Measurements from ENCODE around the gene ADNP. TPM values are rescaled to one million over a fixed set of nuclear protein-coding genes. Genes with fewer than 3 reads are reported as not detected.
A peak's percentile ranks its signal among the peaks of the same experiment; 100 is the strongest.

The ADNP gene
- polyA plus RNA-seq, 2 of the 4 experiments (the other 2 are of a cell fraction), result 36.7 to 37.2 TPM

GRCh38 chr20:50903353-50904051 lies 27.7 kb downstream of the ADNP start:
- FAIRE-seq (no peak), DNase-seq (ENCODE audit: low read depth in 1 of 2, low spot score in 1 of 2) (no peak), ATAC-seq (no peak)
- Histone ChIP-seq H3K27ac (no peak overlapping the region), H3K9me3 (no peaks in the 10 kb centered on the region), H3K4me3 (no peak overlapping the region), H3K4me2 (no peak overlapping the region), H3K4me1 (no peaks in the 10 kb centered on the region)
- TF ChIP-seq CTCF (IDR thresholded peaks at IDR 0.05) (no peak), MAX (IDR thresholded peaks at IDR 0.05) (no peak), NFE2L2 (conservative IDR thresholded peaks at IDR 0.05; ENCODE audit: low read length) (no peak), RCOR1 (IDR thresholded peaks at IDR 0.05; ENCODE audit: low read depth, low read length) (no peak), SREBF2 (IDR thresholded peaks at IDR 0.05) (no peak), NR3C1 (IDR thresholded peaks at IDR 0.05) (no peak), HEYL (CRISPR knock-in tag; IDR thresholded peaks at IDR 0.05) (no peak), FOXS1 (CRISPR knock-in tag; IDR thresholded peaks at IDR 0.05) (no peak), EHF (CRISPR knock-in tag; IDR thresholded peaks at IDR 0.05) (no peak)
- POLR2A ChIA-PET, result no interaction called here
- WGBS (ENCODE audit: missing lambda C conversion rate), result 93% methylated on average over 8 of the region's 8 CpGs
- CTCF ChIA-PET, result interaction anchor here (2.2 kb wide), 1 partner anchor 26 kb away, joined by 14 read pairs; no protein-coding TSS in a partner anchor

DNA sequence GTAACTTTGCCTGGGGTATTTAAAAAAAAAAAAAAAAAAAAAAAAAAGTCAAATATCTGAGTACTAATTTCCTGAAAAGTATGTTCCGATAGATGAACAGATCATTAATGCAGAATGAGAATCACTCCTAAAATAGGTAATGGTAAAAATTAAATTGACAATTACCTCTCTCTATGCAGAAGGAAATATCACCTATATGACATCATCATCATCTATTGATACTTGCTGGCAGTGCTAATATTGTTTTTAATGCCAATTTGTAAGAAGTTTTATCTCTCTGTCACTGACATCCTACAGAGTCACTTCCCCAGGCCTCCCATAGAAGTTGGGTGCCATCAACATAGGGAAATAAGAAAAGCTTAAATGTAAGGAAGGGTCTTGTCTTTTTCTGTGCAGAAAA lies 29.9 kb downstream of the ADNP start:
- Histone ChIP-seq H3K4me2 (no peak overlapping the region), H3K4me1 (no peaks in the 10 kb centered on the region), H3K4me3 (no peak overlapping the region), H3K9me3 (no peaks in the 10 kb centered on the region), H3K27ac (no peak overlapping the region)
- ATAC-seq (no peak), DNase-seq (ENCODE audit: low read depth in 1 of 2, low spot score in 1 of 2) (no peak), FAIRE-seq (no peak)
- POLR2A ChIA-PET, result no interaction called here
- WGBS (ENCODE audit: missing lambda C conversion rate), result 82% methylated on average over 1 of the region's 1 CpG
- no peak for TF ChIP-seq EHMT2 (IDR thresholded peaks at IDR 0.05; ENCODE audit: low read depth)
- no peak for TF ChIP-seq JUNB (IDR thresholded peaks at IDR 0.05)
- TF ChIP-seq ZSCAN20 (CRISPR knock-in tag; IDR thresholded peaks at IDR 0.05), result no peak
- no peak for TF ChIP-seq POLR2A (IDR thresholded peaks at IDR 0.05; ENCODE audit: low read length)
- TF ChIP-seq HOXB5 (CRISPR knock-in tag; IDR thresholded peaks at IDR 0.05), result no peak
- no peak for TF ChIP-seq CEBPB (IDR thresholded peaks at IDR 0.05)
- TF ChIP-seq EHF (CRISPR knock-in tag; IDR thresholded peaks at IDR 0.05), result no peak
- no peak for TF ChIP-seq HOXB13 (CRISPR knock-in tag; IDR thresholded peaks at IDR 0.05; ENCODE audit: low read depth)
- no peak for TF ChIP-seq MAZ (IDR thresholded peaks at IDR 0.05; ENCODE audit: borderline replicate concordance, low read depth, low read length)
- TF ChIP-seq CBX8 (IDR thresholded peaks at IDR 0.05), result no peak
- TF ChIP-seq PHF8 (IDR thresholded peaks at IDR 0.05; ENCODE audit: borderline replicate concordance, low read depth), result no peak
- no peak for TF ChIP-seq NFE2L2 (conservative IDR thresholded peaks at IDR 0.05; ENCODE audit: low read length)
- CTCF ChIA-PET, result interaction anchor here (0.5 to 3.1 kb wide), 5 partner anchors 11 to 723 kb away, joined by 3 to 12 read pairs (median 3); no protein-coding TSS in a partner anchor

- no peak for ATAC-seq
- Histone ChIP-seq H3K9me3 (no peaks in the 10 kb centered on the region), H3K4me2 (no peak overlapping the region), H3K4me1 (peaks cover 7% of the 10 kb centered on the region), H3K4me3 (no peak overlapping the region), H3K27ac (no peak overlapping the region)
- FAIRE-seq, result no peak
- DNase-seq (ENCODE audit: low read depth in 1 of 2, low spot score in 1 of 2), result no peak
- POLR2A ChIA-PET, result no interaction called here
- 92% methylated on average over 7 of the region's 7 CpGs for WGBS (ENCODE audit: missing lambda C conversion rate)
- CTCF ChIA-PET, result interaction anchor here (0.5 to 3.1 kb wide), 6 partner anchors 15 to 1367 kb away, joined by 3 to 12 read pairs (median 4); partner anchors contain the start of gene BCAS4
- TF ChIP-seq MYC (IDR thresholded peaks at IDR 0.05; ENCODE audit: borderline replicate concordance, low read length), result no peak
- TF ChIP-seq CBX2 (IDR thresholded peaks at IDR 0.05; ENCODE audit: borderline replicate concordance, low read depth), result no peak
- no peak for TF ChIP-seq FOSL2 (IDR thresholded peaks at IDR 0.05)
- TF ChIP-seq FOSL2 (CRISPR knock-in tag; IDR thresholded peaks at IDR 0.05), result peak; percentile 18; the same call in 1 of the 2 replicates
- TF ChIP-seq JUNB (IDR thresholded peaks at IDR 0.05), result no peak
- TF ChIP-seq GATA3 (IDR thresholded peaks at IDR 0.05; ENCODE audit: borderline replicate concordance), result no peak
- no peak for TF ChIP-seq CBX8 (IDR thresholded peaks at IDR 0.05)
- no peak for TF ChIP-seq KDM5A (IDR thresholded peaks at IDR 0.05)
- TF ChIP-seq RCOR1 (IDR thresholded peaks at IDR 0.05; ENCODE audit: low read depth, low read length), result no peak
Measured at GRCh38 chr20:50900261-50900660, 31.0 kb downstream of the ADNP start.
